ENCODE results near the gene HOXB3.

Gene HOXB3

GRCh38 chr17:48600244-48601098 lies 10.4 kb upstream of the HOXB3 start:
- DNase-seq (ENCODE audit: insufficient read length, low spot score) (no peak), FAIRE-seq (no peak)

DNA sequence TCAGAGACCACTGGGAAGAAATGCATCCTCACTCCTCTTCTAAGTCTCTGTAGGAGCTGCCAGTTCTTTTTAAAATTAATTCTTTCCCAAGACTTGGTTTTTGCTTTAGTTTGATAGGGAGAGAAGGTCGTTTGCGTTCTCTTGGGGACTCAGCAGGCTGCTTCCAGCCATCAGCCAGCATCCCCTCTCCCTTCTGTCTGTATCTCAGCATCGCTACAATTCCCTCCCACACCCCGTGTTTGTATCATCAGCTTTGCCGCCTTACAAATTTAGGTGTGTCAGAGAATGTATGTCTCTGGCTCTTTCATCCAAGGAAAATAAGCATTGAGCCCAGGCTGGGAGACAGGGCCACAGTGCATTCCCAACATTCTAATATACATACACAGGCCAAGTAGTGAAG lies 9.3 kb upstream of the HOXB3 start:
- DNase-seq (ENCODE audit: insufficient read length, low spot score) (no peak), FAIRE-seq (no peak)

- DNase-seq (ENCODE audit: insufficient read length, low spot score) (no peak), FAIRE-seq (no peak)
These were observed 8.7 kb upstream of the HOXB3 start for GRCh38 chr17:48598736-48599135.

DNA sequence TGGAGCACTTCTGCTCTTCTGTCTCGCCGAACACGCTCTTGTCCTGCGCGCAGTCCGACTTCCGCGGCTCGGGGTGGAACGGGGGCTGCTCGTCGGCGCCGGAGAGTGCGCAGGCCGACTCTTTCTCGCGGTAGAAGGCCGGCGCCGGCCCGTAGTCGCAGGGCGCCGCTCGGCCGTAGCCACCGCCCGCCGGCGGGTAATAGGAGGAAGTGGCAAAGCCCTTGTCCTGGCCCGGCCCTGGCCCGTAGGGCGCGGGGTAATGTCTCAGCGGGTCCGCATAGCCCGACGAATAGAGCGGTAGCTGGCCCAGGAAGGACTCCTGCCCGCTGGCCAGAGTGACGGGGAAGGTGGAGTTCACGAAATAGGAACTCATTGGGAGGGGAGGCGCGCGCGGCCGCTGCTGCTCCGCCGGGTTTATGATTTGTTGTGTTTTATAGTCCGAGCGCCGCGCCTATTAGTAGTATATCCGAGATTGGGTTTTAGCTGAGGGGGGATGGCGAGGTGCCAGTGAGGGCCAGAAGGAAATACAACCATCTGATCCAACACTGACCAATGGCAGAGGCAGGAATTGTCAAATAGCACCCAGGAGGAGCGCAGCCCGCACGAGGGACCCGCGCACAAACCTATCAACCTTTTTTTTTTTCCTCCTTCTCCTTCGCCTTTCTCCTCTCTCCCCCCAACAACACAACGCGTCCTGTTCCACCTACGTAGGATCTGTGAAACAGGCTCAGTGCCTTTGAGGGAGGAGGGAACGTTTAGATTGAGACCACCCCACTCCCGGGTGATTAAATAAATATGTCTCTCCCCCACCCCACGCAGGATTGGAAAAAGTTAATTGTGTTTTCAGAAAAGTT lies 8.0 kb upstream of the HOXB3 start:
- no peak for DNase-seq (ENCODE audit: insufficient read length, low spot score)
- FAIRE-seq = peak; percentile 67

DNA sequence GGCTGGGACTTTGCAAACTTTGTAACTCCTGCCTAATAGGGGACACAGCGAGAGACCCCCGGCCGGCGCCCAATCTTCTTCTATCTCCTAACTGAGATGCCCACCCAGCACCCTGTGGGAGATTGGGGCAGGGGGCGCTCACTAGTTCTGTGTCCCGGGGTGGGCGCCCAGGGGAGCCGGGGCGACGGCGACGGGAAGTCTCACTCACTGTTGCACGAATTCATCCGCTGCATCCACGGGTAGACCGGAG lies 7.4 kb upstream of the HOXB3 start:
- peak; percentile 72 for FAIRE-seq

GRCh38 chr17:48596735-48597527 lies 6.9 kb upstream of the HOXB3 start:
- DNase-seq (ENCODE audit: insufficient read length, low spot score) = no peak
- no peak for FAIRE-seq

More for the DNA sequence above, 7.4 kb upstream of the HOXB3 start:
- DNase-seq (ENCODE audit: insufficient read length, low spot score) = no peak

GRCh38 chr17:48596000-48596734 lies 6.1 kb upstream of the HOXB3 start:
- FAIRE-seq (peak; percentile 83), DNase-seq (ENCODE audit: insufficient read length, low spot score) (no peak)

DNA sequence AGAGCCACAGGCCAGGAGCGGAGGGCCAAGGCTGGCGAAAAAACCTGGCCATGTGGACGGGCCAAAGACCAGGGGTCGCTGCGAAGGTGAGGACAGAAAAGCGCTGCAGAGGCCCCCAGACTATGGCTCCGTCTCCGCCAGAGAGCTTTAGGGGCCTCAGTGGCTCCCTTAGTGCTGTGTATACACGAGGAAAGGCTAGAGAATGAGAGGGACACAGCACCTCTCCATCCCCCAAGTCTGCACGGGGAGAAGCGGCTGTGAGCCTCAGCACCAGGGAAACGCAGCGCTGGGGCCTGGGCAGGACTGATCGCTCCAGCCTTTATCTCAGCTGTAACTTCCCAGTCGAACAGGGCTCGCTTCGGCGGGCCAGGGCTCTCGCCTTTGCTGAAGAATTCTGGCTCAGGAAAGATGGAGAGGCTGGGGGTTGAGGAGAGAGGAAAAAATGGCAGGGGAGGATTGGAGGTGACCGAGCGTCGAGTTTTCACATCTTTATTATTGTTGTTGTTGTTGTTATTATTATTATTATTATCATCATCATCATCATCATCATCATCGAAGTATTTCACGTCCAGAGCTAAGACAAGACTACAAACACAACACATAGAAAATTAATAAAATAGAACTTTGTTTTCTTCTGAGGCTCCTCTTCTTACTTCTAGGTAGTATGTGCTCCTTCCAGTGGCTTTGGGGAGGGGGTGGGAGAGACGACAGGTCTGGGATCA lies 5.4 kb upstream of the HOXB3 start:
- FAIRE-seq = no peak
- DNase-seq (ENCODE audit: insufficient read length, low spot score) = no peak

- DNase-seq (ENCODE audit: insufficient read length, low spot score) = no peak
- FAIRE-seq = no peak
These were observed 4.7 kb upstream of the HOXB3 start for GRCh38 chr17:48594538-48595277.

DNA sequence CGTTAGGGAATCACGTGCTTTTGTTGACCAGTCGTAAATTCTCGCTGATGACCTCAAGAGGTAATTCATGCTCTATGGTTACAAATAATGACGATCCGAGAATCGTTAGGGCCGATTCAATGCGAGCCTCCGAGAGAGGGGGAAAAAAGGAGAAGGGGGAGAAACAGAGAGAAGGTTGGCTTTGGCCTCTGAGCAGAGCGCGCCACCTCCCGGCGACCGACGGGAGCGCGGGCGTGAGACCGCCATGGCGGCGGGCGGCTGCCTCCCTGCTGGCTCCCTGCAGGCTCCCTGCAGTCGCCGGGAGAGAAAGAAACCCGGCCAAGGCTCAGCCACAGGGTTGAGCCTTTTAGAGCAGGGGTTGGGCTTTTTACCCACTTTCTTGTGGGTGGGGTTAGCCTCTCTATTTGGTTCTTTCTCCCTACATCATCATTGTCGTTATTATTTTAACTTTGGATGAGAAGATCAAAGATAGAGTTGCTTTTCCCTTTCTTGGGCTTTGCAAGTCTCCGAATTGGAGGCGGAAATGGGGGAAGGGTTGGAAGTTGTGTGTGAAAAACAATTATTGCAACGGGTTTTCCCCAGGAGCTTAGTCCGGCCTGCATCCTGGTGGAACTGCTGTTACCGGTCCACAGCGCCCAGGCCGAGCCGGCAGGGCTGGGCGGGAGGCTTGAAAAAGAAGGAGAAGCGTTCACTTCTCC lies 3.9 kb upstream of the HOXB3 start:
- FAIRE-seq (peak; percentile 91), DNase-seq (ENCODE audit: insufficient read length, low spot score) (peak; percentile 86)

- DNase-seq (ENCODE audit: insufficient read length, low spot score) (no peak), FAIRE-seq (peak; percentile 78)
These were observed 3.2 kb upstream of the HOXB3 start, which contains the start of gene HOXB5 for GRCh38 chr17:48593126-48593829. TSS of gene HOXB5 (minus strand) at chr17:48593779. CDS start at chr17:48593682, 97 bp downstream.

DNA sequence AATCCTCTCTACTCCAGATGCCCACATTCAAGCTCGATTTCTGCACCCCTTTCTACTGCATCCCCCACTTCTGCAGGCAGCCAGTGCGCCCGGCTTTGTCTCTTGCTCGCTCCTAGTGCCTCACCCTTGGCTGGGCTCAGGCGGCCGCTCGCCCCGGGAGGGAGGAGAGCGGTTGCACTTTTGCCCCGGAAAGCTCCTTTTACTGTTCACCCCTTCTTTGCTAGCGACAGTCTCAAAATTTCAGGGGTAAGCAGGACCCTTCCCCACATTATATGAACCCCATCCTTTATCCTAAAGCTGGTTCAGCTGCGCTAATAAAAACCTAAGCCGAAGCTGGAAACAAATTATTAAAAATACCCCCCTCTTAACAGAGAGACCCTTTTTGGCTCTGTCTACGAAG lies 2.5 kb upstream of the HOXB3 start:
- DNase-seq (ENCODE audit: insufficient read length, low spot score) = no peak
- peak; percentile 87 for FAIRE-seq

DNA sequence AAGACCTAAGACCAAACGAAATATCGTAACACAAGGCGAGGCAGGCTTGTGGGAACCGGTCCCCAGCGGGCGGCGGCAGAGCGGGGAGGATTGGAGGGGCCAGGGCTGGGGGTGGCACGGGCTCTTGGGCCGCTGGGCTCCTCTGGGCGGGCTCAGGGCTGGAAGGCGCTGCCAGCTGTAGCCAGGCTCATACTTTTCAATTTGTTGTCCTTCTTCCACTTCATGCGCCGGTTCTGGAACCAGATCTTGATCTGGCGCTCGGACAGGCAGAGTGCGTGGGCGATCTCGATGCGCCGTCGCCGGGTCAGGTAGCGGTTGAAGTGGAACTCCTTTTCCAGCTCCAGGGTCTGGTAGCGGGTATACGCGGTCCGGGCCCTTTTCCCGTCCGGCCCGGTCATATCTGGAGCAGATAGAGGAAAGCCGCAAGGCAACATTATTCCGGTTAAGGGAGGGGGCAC lies 2.0 kb upstream of the HOXB3 start:
- no peak for FAIRE-seq
- DNase-seq (ENCODE audit: insufficient read length, low spot score) = no peak

DNA sequence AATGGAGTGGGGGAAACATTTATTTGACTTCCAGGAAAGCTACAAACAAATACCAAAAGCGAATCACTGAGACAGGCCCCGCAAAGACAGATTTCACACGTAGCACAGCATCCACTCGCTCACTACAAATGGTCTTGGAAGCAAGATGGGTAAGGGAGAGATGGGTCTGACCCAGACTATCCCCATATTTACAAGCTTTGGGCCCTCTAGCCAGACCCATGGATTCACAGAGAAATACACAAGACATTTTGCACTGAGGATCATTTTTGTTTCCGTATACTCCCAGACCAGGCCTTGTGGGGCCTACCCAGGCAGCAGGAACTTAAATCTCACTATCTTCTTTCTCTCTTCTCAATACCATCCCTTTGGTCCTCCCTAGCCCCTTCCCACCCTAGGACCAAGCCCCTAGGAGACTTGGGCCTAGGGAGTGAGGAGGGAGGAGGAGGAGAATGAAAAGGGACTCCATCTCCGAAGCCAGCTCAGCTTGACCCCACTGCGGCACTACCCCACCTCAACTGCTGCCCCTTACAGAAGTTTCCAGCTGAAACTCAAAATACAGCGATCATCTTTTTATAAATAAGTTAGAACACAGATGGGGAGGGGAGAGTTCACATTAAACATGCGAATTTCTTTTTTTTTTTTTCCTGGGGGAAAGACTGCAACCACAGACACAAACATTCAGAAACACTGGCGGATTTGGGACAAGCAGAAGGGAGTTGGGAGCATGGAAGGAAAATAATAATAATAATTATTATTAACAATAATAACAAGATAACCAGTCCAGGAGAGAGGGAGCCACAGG lies 1.4 kb upstream of the HOXB3 start:
- DNase-seq (ENCODE audit: insufficient read length, low spot score) (no peak), FAIRE-seq (peak; percentile 4)

DNA sequence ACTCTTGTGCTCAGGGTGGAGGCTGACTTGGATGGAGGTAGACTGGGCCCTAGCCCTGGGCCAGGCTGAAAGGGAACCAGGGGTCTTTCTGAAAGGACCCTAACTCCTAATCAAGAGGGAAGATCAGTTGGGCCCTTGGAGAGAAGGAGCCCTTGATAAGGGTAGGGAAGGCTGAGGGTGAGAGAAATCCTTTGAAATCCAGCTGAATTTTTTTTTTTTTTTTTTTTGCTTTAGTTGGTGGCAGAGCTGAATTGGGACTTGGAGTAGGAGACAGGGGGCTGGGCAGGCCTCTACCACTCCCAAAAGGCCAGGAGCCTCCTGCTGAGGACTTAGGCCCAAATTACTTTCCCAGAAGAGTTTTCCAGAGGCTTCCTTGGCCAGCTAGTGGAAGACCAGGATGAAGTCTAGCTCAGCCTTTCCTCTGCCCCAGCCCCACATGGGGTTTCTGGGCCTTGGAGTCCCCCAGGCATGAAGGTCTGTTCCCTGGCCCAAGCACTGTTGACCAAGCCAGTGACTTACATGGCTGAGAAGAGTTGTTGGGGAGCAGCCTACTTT lies 643 bp upstream of the HOXB3 start:
- DNase-seq (ENCODE audit: insufficient read length, low spot score) (no peak), FAIRE-seq (no peak)

DNA sequence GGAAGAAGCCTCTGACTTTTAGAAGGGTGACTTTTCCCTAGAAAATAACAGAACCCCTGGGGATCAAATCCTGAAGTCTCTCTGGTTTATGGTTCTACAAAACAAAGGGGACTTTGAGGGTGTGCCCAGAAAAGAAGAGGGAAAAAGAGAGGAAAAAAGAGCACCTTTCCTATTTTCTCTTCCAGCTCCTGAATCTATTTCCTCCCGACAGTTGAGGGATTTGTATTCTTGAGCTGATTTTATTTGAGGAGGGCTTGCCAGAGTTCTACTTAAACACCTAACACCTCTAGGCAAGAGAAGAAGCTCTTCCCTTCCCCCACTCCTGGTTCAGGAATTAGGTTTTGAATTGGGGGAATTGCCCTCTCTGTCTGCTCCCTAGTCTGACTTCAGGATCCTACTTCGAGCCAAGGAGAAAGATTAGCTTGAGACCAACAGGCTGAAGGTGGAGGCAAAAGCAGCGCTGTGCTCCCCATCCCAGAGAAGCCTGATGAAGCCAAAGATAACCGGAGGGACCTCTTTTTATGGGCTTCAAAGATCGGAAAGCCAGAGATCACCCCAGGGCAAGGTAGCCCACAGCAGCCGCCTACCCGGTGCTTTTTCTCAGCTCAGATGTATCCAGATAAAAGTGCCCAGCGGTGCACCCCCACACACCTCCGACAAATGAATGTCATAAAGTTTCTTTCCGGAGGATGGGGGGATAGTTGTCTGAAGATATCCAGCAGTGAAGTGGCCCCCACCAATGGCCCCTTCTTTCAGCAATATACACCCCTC lies 796 bp downstream of the HOXB3 start:
- no peak for FAIRE-seq

More for the DNA sequence above, 796 bp downstream of the HOXB3 start:
- DNase-seq (ENCODE audit: insufficient read length, low spot score) = no peak

Data from GM19239 (cell line).